Measurements from ENCODE around the gene HOXA9.

The HOXA9 gene

DNA sequence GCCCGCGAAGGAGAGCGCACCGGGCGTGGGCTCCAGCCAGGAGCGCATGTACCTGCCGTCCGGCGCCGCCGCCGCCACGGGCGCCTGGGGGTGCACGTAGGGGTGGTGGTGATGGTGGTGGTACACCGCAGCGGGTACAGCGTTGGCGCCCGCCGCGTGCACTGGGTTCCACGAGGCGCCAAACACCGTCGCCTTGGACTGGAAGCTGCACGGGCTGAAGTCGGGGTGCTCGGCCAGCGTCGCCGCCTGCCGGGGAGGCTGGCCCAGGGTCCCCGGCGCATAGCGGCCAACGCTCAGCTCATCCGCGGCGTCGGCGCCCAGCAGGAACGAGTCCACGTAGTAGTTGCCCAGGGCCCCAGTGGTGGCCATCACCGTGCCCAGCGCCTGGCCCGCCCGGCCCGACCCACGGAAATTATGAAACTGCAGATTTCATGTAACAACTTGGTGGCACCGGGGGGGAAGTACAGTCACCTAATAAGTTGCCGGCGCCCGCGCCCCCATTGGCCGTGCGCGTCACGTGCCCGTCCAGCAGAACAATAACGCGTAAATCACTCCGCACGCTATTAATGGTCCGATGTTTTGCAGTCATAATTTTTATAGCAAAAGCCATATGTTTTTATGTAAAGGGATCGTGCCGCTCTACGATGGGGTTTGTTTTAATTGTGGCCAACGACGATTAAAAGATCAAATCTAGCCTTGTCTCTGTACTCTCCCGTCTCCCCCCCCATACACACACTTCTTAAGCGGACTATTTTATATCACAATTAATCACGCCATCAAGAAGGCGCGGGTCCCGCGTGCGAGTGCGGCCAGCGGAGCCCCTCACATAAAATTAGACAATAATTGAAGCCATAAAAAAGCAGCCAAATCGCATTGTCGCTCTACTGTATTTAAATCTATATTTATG, at the start of gene HOXA9:
HOXA9 (minus strand) TSS at position 449 of the 907 bp plus-strand sequence; CDS start at position 369, 80 bp downstream.
- TF ChIP-seq, protein P1, sequence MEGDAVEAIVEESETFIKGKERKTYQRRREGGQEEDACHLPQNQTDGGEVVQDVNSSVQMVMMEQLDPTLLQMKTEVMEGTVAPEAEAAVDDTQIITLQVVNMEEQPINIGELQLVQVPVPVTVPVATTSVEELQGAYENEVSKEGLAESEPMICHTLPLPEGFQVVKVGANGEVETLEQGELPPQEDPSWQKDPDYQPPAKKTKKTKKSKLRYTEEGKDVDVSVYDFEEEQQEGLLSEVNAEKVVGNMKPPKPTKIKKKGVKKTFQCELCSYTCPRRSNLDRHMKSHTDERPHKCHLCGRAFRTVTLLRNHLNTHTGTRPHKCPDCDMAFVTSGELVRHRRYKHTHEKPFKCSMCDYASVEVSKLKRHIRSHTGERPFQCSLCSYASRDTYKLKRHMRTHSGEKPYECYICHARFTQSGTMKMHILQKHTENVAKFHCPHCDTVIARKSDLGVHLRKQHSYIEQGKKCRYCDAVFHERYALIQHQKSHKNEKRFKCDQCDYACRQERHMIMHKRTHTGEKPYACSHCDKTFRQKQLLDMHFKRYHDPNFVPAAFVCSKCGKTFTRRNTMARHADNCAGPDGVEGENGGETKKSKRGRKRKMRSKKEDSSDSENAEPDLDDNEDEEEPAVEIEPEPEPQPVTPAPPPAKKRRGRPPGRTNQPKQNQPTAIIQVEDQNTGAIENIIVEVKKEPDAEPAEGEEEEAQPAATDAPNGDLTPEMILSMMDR (IDR thresholded peaks at IDR 0.05; ENCODE audit: low read depth, low read length, missing control alignments) = no peak
- H3K4me3 ChIP-seq (ENCODE audit: low read depth, low read length) = no peak within 1 kb of the TSS
- no peak for DNase-seq (ENCODE audit: low read depth)

DNA sequence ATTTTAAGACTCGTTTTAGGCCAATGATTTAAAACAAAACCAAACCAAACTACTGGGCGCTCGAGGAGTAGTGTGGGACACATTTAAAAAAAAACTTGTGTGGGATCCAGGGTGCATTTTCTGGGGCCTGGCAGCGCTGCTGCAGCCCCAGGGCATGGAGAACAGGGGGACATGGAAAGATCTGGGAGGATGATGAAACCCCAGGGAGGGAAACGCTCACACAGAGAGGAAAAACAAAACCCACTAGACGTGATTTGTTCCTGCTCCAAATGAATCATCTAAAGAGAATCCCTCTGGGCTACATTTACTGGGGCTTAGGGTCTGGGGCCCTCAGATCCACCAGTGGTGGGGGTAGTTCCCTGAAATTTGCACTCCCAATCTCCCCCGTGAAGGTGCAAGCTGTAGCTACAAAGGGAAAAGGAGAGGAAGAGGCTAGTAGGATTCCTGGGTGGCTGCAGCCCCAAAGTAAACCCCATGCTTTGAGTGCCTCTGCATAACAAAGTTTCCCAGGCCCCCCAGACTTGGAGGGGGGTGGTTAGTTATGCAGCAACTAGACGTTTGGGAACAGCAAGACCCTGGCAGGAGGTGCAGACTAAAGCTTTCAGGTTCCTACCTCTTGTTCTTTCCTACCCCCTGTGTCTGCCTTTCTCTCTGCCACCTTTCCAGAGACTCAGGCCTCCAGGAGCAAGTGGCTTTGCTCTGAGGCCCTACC, 49.1 kb upstream of the HOXA9 start:
- TF ChIP-seq, protein P1 (IDR thresholded peaks at IDR 0.05; ENCODE audit: low read depth, low read length, missing control alignments) = no peak
- no peak for DNase-seq (ENCODE audit: low read depth)
- H3K4me3 ChIP-seq (ENCODE audit: low read depth, low read length) = no peak overlapping the region

DNA sequence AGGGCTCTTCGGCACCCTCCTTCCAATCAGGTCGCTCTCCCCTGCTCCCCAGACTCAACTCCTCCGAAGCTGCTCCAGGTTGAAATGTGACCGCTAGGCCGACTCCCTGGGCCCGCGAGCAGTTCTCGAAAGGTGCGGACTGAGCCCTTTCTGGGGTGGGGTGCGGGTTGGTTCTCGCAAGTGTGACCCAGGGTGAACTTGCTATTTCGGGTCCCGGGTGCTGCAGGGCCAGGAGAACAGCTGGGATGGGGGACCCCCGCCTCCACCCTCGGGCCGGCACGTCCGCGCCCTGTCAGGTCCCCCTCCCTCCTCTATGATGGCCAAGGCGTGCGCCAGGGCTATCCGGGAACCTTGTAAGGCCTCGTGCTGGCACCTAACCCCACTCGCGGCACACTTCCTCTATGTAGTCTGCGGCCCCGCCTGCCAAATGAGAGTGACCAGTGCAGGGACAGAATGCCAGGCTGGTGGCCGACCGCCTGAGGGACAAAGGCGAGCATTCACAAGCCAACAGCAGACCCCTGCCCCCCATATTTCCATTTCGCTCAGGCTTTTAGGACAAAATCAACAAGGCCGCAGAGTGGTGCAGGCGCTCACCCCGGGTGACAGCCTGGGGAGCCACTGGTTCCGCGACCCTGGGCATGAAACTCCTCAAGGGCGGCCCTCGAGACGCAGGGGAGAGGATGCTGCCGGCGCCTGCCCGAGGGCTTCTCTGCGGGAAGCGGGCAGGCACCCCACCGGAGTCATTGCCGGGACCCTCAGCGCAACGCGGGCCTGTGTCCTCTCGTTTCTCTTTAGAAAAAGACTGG, 48.3 kb upstream of the HOXA9 start:
- TF ChIP-seq, protein P1 (IDR thresholded peaks at IDR 0.05; ENCODE audit: low read depth, low read length, missing control alignments) = no peak
- no peak for DNase-seq (ENCODE audit: low read depth)
- H3K4me3 ChIP-seq (ENCODE audit: low read depth, low read length) = no peak overlapping the region

DNA sequence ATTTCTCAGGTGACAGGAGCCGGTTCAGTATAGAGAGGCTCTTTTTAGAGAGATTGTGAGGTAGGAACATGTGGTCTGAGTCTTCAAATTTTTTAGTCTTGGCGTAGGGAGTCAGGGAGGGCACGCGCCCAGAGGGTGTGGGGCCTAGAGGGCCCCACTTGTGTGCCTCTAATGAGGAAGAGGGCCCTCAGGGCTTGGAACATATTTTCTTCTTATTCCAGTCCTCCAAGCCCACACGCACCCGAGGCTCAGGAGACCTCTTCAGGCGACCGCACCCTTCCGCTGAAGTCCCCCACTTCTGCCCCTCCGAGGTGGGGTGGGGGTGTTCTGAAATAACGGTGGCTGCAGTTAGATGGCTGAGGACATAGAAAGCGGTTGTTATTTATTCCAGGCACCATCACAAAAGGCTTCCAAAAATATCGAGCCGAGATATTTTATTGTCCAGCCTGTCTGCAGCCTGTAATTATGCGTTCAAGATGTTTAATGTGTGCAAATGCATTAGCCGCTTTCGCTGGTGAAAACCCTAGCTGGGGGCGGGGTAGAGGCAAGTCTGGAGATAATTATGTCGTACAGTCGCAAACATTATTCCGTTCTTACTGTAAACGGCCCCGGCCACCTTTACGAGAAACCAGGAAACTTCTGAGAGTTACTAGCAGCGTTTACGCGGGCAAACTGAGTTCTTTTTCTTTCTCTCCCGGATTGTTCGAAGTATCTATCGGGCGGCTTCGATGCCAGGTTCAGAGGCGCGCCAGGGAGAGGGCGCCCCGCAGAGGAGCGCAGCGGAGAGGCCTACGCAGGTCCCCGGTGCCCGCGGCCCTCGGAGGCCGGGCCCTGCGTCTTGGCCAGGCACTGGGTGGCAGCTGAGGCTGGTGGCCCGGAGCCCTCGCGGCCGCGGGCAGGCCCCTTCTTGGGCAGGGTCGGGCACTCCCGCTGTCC, 47.4 kb upstream of the HOXA9 start:
- no peak overlapping the region for H3K4me3 ChIP-seq (ENCODE audit: low read depth, low read length)
- TF ChIP-seq, protein P1 (IDR thresholded peaks at IDR 0.05; ENCODE audit: low read depth, low read length, missing control alignments) = no peak
- no peak for DNase-seq (ENCODE audit: low read depth)

DNA sequence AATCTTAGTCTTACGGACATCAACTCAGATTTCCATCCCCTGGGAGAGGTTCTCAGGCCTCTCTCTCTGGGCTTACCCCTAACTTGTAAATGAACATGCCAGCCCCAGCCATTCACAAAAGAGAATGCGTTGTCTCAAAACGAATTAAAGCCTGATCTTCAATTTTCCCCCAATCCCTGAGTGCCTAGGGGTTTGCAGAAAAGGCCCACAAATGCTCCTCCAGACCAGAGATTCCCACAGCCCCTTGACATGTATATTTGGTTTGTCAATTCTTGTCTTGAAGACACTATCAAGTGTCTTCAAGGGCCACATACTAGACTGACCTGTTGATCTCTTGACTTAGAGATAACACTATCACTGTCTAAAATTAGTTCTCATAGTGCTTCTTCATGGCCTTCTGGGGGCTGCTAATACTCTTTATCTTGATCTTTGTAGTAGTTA, 46.4 kb upstream of the HOXA9 start:
- TF ChIP-seq, protein P1 (IDR thresholded peaks at IDR 0.05; ENCODE audit: low read depth, low read length, missing control alignments) = no peak
- H3K4me3 ChIP-seq (ENCODE audit: low read depth, low read length) = no peak overlapping the region
- DNase-seq (ENCODE audit: low read depth) = no peak

DNA sequence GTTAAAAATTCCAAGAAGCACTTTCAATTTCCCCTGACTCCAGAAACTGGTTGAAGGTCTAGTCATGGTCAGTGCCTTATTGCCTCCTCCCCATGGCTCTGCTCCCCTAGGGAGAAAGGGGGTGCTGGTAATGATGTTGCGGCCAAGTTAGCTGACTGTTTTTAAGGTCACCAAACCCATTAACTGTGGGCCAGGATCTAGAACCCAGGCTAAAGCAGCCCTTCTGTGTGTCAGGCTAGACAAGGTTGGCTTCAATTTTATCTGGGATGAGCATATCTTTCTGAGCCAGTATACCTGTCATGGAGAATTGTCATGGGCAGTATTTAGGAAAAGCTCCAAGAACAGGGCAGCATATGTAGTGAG, 45.7 kb upstream of the HOXA9 start:
- DNase-seq (ENCODE audit: low read depth) = no peak
- TF ChIP-seq, protein P1 (IDR thresholded peaks at IDR 0.05; ENCODE audit: low read depth, low read length, missing control alignments) = no peak

More for the DNA sequence above, 45.7 kb upstream of the HOXA9 start:
- no peak overlapping the region for H3K4me3 ChIP-seq (ENCODE audit: low read depth, low read length)
